ENCODE measurements around the gene IP6K1. TPM values are rescaled to one million over a fixed set of nuclear protein-coding genes. Genes with fewer than 3 reads are reported as not detected.

Gene IP6K1
- total and polyA plus RNA-seq, 4 donors, result 16.1 to 54.9 (median 32.5) TPM

- Histone ChIP-seq H3K9ac (ENCODE audit: insufficient read depth in 1 of 2, low read length in 2 of 2) (no peak overlapping the region), H3K4me3 (no peak overlapping the region), H3K4me1 (ENCODE audit: control insufficient read depth in 5 of 5, insufficient read depth in 5 of 5, low read length in 5 of 5) (no peaks in the 10 kb centered on the region), H3K9me3 (ENCODE audit: control insufficient read depth in 4 of 4, insufficient read depth in 3 of 4, low read length in 3 of 4) (no peaks in the 10 kb centered on the region), H3K27ac (ENCODE audit: low read depth in 1 of 2, low read length in 1 of 2) (no peak overlapping the region), H3K27me3 (ENCODE audit: control insufficient read depth in 3 of 3, insufficient read depth in 3 of 3, low read length in 2 of 3) (no peaks in the 10 kb centered on the region), H3K36me3 (ENCODE audit: control insufficient read depth in 4 of 4, insufficient read depth in 4 of 4, low read length in 4 of 4) (peaks cover 10 to 54% (median 35%) of the 10 kb centered on the region in 4 donors)
- ATAC-seq (ENCODE audit: insufficient read depth, low FRiP score) (no peak), DNase-seq (no peak)
- 91 to 95% methylated on average over 11 of the region's 11 CpGs for WGBS, 2 donors
- TF ChIP-seq CTCF (IDR thresholded peaks at IDR 0.05; ENCODE audit: control extremely low read depth, extremely low read depth), result no peak
These were observed 53.7 kb downstream of the IP6K1 start for GRCh38 chr3:49732597-49732996.

- WGBS, 2 donors, result 98 to 99% methylated on average over 4 of the region's 4 CpGs
- no peaks in the 10 kb centered on the region for H3K27me3 ChIP-seq (ENCODE audit: control insufficient read depth in 3 of 3, insufficient read depth in 3 of 3, low read length in 2 of 3)
- H3K27ac ChIP-seq (ENCODE audit: low read depth in 1 of 2, low read length in 1 of 2), result no peak overlapping the region
- H3K36me3 ChIP-seq (ENCODE audit: control insufficient read depth in 4 of 4, insufficient read depth in 4 of 4, low read length in 4 of 4), result peaks cover 10 to 46% (median 41%) of the 10 kb centered on the region in 4 donors
- no peak for TF ChIP-seq CTCF (IDR thresholded peaks at IDR 0.05; ENCODE audit: control extremely low read depth, extremely low read depth)
- H3K4me1 ChIP-seq (ENCODE audit: control insufficient read depth in 5 of 5, insufficient read depth in 5 of 5, low read length in 5 of 5), result no peaks in the 10 kb centered on the region
- H3K4me3 ChIP-seq, result no peak overlapping the region
- H3K9ac ChIP-seq (ENCODE audit: insufficient read depth in 1 of 2, low read length in 2 of 2), result no peak overlapping the region
- no peaks in the 10 kb centered on the region for H3K9me3 ChIP-seq (ENCODE audit: control insufficient read depth in 4 of 4, insufficient read depth in 3 of 4, low read length in 3 of 4)
- ATAC-seq (ENCODE audit: insufficient read depth, low FRiP score) (no peak), DNase-seq (no peak)
These were observed 56.3 kb downstream of the IP6K1 start for GRCh38 chr3:49729966-49730609.

GRCh38 chr3:49727924-49728361 is 58.4 kb downstream of the IP6K1 start:
- ATAC-seq (ENCODE audit: insufficient read depth, low FRiP score) (no peak), DNase-seq (no peak)
- no peak for TF ChIP-seq CTCF (IDR thresholded peaks at IDR 0.05; ENCODE audit: control extremely low read depth, extremely low read depth)
- Histone ChIP-seq H3K4me3 (no peak overlapping the region), H3K27ac (ENCODE audit: low read depth in 1 of 2, low read length in 1 of 2) (no peak overlapping the region), H3K9me3 (ENCODE audit: control insufficient read depth in 4 of 4, insufficient read depth in 3 of 4, low read length in 3 of 4) (no peaks in the 10 kb centered on the region), H3K4me1 (ENCODE audit: control insufficient read depth in 5 of 5, insufficient read depth in 5 of 5, low read length in 5 of 5) (peaks cover 0 to 13% (median 3%) of the 10 kb centered on the region in 5 donors), H3K9ac (ENCODE audit: insufficient read depth in 1 of 2, low read length in 2 of 2) (no peak overlapping the region), H3K36me3 (ENCODE audit: control insufficient read depth in 4 of 4, insufficient read depth in 4 of 4, low read length in 4 of 4) (peaks cover 10 to 40% (median 34%) of the 10 kb centered on the region in 4 donors), H3K27me3 (ENCODE audit: control insufficient read depth in 3 of 3, insufficient read depth in 3 of 3, low read length in 2 of 3) (no peaks in the 10 kb centered on the region)
- 95% methylated on average over 15 of the region's 15 CpGs for WGBS, 2 donors
